ENCODE results near the gene CD63. TPM values are rescaled to one million over a fixed set of nuclear protein-coding genes. Genes with fewer than 3 reads are reported as not detected.

CD63 gene
- total and polyA plus RNA-seq, 2 of the 13 experiments (the other 11 are each of a cell fraction or from before 2014, with no cell fraction given), result 234 to 277 TPM

DNA sequence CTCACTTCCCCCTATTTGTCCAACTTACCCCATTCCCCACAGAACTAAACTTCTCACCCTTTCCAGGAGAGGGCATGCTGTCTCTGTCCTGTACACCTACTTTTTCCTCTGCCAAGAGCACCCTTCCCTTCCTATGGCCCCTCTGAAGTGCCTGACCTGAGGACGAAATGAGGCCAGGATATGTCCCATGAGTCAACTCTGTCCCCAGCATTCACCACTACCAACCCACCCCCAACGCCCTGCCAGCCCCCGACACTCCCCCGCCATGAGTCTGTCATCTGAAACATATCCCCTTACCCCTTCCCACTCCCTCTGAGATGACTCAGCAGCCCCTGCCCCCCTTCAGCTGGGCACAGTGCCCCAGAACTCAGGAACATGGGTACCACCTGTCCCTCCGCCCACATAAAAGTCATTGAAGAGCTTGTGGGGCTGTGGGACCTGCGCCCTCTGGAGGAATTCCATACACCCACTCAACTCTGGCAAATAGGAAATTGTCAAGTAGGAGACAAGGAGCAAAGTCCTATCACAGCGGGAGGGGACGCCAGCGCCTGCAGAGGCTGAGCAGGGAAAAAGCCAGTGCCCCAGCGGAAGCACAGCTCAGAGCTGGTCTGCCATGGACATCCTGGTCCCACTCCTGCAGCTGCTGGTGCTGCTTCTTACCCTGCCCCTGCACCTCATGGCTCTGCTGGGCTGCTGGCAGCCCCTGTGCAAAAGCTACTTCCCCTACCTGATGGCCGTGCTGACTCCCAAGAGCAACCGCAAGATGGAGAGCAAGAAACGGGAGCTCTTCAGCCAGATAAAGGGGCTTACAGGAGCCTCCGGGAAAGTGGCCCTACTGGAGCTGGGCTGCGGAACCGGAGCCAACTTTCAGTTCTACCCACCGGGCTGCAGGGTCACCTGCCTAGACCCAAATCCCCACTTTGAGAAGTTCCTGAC, 47.4 kb downstream of the CD63 start (continued):
- peak; percentile 44; the same call in 1 of the 2 replicates for TF ChIP-seq GMEB1 (CRISPR knock-in tag; IDR thresholded peaks at IDR 0.05; ENCODE audit: borderline replicate concordance)
- peak; percentile 64 for TF ChIP-seq ZNF574 (CRISPR knock-in tag; IDR thresholded peaks at IDR 0.05)
- TF ChIP-seq SRSF1 (optimal IDR thresholded peaks at IDR 0.05; ENCODE audit: low read depth, low read length), result peak; percentile 47
- TF ChIP-seq ELF4 (CRISPR knock-in tag; IDR thresholded peaks at IDR 0.05; ENCODE audit: borderline replicate concordance), result no peak
- TF ChIP-seq CEBPB (IDR thresholded peaks at IDR 0.05; ENCODE audit: borderline replicate concordance, low read depth, low read length), result no peak
- no peak for TF ChIP-seq BHLHE40 (IDR thresholded peaks at IDR 0.05; ENCODE audit: low read length)
- peak; percentile 78 for TF ChIP-seq ZNF292 (CRISPR knock-in tag; IDR thresholded peaks at IDR 0.05; ENCODE audit: borderline replicate concordance, low read depth)
- TF ChIP-seq SP1 (IDR thresholded peaks at IDR 0.05), result no peak
- 0 out of 2 replicates have a peak, but pooled peaks have one; percentile 36 for TF ChIP-seq SP1 (CRISPR knock-in tag; IDR thresholded peaks at IDR 0.05)
- TF ChIP-seq NFE2 (CRISPR knock-in tag; IDR thresholded peaks at IDR 0.05), result no peak
- TF ChIP-seq SIN3B (IDR thresholded peaks at IDR 0.05; ENCODE audit: low read length), result no peak
- TF ChIP-seq HNF1A (IDR thresholded peaks at IDR 0.05; ENCODE audit: low read depth), result no peak
- TF ChIP-seq HNF1A (CRISPR knock-in tag; IDR thresholded peaks at IDR 0.05; ENCODE audit: borderline replicate concordance), result no peak
- peak; percentile 82; the same call in 1 of the 2 replicates for TF ChIP-seq ZNF788 (CRISPR knock-in tag; IDR thresholded peaks at IDR 0.05; ENCODE audit: borderline replicate concordance)
- no peak for TF ChIP-seq TIGD3 (CRISPR knock-in tag; IDR thresholded peaks at IDR 0.05; ENCODE audit: borderline replicate concordance)
- no peak for TF ChIP-seq ZNF253 (CRISPR knock-in tag; IDR thresholded peaks at IDR 0.05; ENCODE audit: borderline replicate concordance)
- TF ChIP-seq ZBTB38 (CRISPR knock-in tag; IDR thresholded peaks at IDR 0.05), result peak; percentile 61; the same call in 1 of the 2 replicates
- no peak for TF ChIP-seq ZNF766 (CRISPR knock-in tag; IDR thresholded peaks at IDR 0.05; ENCODE audit: borderline replicate concordance)
- TF ChIP-seq FOSL1 (CRISPR knock-in tag; IDR thresholded peaks at IDR 0.05; ENCODE audit: borderline replicate concordance), result no peak

Data from HepG2 (cell line).